RWPE1 (cell line): ENCODE results near the gene RIMBP2.

ENCODE experiments used
- CTCF ChIA-PET: fragments of 350-600 bp; sonication (Branson Sonifier 250); formaldehyde crosslinking; extraction: SDS; loops from one replicate; lab custom pipeline; 2021; lab: Yijun Ruan, JAX
- POLR2A ChIA-PET: fragments of 400-600 bp; formaldehyde crosslinking; extraction: SDS; loops from one replicate; lab custom pipeline; 2020; ENCODE audit warnings: antibody characterized with exemption; ENCODE audit not compliant: low non-redundant PET; lab: Yijun Ruan, JAX
- DNase-seq: peaks from one replicate; pipeline ENCODE4 v3.0.0; 2012; ENCODE audit warnings: low spot score
- H3K27ac ChIP-seq: fragments of 450-650 bp; 2 replicates; pipeline ENCODE4 v1.5.1; 2017
- TF ChIP-seq, protein P1 (sequence below): fragments of 450-650 bp; conservative IDR thresholded peaks from 2 replicates; pipeline ENCODE4 v1.5.1; 2017; ENCODE audit warnings: low read depth, mild to moderate bottlenecking

Gene RIMBP2

DNA sequence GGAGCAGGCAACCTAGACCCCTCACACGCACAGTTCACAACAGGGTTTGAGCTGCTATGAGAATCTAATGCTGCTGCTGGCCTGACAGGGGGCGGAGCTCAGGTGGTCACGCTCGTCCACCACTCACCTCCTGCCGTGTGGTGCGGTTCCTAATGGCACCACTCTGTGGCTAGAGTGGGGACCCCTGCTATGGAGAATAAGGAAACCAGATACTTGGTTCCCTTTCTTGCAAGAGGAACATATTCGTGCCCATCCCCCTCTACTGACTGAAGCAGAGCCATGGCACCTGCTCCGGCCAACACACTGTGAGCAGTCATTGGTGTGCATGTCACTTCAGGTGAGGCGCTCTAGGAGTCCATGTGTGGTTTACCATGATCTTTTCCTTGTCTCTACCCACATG is 30.4 kb upstream of the RIMBP2 start:
- DNase-seq, result no peak
- ChIA-PET CTCF (interaction anchor here (2.0 kb wide), 1 partner anchor 85 kb away, joined by 12 read pairs; no protein-coding TSS in a partner anchor), POLR2A (no interaction called here)
- TF ChIP-seq, protein P1, sequence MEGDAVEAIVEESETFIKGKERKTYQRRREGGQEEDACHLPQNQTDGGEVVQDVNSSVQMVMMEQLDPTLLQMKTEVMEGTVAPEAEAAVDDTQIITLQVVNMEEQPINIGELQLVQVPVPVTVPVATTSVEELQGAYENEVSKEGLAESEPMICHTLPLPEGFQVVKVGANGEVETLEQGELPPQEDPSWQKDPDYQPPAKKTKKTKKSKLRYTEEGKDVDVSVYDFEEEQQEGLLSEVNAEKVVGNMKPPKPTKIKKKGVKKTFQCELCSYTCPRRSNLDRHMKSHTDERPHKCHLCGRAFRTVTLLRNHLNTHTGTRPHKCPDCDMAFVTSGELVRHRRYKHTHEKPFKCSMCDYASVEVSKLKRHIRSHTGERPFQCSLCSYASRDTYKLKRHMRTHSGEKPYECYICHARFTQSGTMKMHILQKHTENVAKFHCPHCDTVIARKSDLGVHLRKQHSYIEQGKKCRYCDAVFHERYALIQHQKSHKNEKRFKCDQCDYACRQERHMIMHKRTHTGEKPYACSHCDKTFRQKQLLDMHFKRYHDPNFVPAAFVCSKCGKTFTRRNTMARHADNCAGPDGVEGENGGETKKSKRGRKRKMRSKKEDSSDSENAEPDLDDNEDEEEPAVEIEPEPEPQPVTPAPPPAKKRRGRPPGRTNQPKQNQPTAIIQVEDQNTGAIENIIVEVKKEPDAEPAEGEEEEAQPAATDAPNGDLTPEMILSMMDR, result no peak
- no peak overlapping the region for H3K27ac ChIP-seq

DNA sequence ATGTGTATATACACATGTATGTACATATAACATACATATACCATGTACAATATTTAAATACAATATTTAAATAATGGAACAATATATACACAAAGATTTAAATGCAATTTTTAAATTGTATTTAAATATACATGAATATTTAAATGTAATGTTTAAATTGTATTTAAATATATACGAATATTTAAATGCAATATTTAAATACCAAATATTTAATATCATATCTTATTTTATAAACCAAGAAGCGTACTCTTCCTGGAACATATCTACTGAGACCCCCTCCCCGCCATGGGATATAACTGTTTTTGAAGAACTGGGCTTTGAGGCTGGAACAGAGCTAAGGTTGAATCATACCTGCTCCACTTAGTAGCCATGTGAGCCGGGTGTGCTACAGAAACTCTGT is 29.8 kb upstream of the RIMBP2 start:
- CTCF ChIA-PET, result no interaction called here
- no peak overlapping the region for H3K27ac ChIP-seq
- POLR2A ChIA-PET, result no interaction called here
- TF ChIP-seq, protein P1, result no peak
- DNase-seq, result no peak

DNA sequence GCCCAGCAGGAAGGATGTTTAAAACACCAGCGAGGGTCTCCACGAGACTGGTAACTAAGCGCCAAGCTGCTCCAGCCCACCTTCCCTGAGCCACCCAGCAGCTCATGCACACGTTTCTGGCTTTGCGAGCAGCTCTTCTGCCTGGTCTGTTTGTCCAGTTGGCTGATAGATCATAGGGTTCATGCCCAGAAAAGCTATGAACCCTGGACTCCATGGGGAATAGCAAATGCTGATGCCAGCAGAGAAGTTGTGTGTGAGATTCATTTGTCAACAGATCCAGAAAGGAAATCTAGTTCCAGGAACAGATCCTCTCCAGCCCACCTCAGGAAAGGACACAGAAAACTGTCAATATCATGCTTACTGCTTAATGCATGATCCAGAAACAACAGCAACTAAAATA is 28.2 kb upstream of the RIMBP2 start:
- ChIA-PET CTCF (no interaction called here), POLR2A (no interaction called here)
- TF ChIP-seq, protein P1, result no peak
- DNase-seq, result no peak
- no peak overlapping the region for H3K27ac ChIP-seq

DNA sequence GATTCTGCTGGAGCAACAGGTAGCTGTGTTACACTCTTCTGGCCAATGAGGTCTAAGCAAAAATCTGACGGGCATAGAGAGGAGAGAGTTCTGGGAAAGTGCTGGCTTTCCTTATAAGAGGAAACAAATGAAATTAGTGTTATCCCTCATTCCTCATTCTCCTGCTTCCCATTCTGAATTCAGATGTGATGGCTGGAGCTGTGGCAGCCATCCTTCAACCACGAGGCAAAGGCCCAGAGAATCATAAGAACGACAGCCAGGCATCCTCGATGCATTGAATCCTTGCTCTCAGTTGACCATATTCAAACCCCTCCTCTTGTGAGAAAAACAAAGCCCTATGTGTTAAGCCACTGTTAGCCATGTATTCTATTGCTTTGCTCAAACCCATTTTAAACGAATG is 27.5 kb upstream of the RIMBP2 start:
- no peak for DNase-seq
- H3K27ac ChIP-seq, result no peak overlapping the region
- ChIA-PET POLR2A (no interaction called here), CTCF (no interaction called here)
- TF ChIP-seq, protein P1, result no peak

DNA sequence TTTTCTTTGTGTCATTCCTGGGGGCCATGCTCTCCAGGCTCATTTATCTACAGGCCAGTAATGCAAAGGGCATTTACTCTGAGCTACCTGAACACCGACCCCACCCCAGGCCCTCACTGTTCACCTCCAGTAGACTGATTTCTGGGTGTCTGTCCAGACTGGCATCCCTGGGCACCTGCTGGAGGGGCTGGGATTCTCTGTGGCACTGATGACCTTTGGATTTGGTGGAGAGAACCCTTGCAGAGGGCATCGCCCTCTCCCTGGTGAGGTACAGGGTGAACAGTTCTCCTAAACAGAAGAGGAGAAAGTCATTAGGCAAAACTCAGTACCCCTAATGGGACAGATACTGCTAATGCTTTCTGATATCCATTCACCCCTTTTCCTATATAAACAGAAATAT is 27.1 kb upstream of the RIMBP2 start:
- TF ChIP-seq, protein P1, result no peak
- ChIA-PET POLR2A (no interaction called here), CTCF (no interaction called here)
- no peak for DNase-seq
- no peak overlapping the region for H3K27ac ChIP-seq

- no peak for DNase-seq
- TF ChIP-seq, protein P1, result no peak
- POLR2A ChIA-PET, result no interaction called here
- no peak overlapping the region for H3K27ac ChIP-seq
- CTCF ChIA-PET, result no interaction called here
Observed at GRCh38 chr12:130742716-130743115, 26.6 kb upstream of the RIMBP2 start.

DNA sequence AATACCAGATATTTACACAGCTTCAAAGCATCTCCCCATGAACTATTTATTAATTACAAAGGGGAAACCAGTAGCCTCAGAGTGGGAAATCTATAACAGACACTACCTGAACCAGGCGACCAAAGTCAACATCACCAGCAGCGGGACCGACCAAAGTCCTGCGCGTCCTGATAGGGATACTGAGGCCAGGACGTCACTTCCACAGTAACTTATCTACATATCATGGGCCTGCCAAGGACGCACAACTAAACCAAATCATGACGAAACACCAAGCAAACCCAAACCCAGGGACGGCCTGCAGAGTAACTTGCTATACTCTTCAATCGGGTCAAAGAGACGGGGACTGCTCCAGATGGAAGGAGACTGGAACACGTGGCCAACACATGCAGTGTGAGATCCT is 26.0 kb upstream of the RIMBP2 start:
- no peak overlapping the region for H3K27ac ChIP-seq
- ChIA-PET CTCF (interaction anchor here (0.6 kb wide), 1 partner anchor 83 kb away, joined by 3 read pairs; no protein-coding TSS in a partner anchor), POLR2A (no interaction called here)
- TF ChIP-seq, protein P1, result no peak
- no peak for DNase-seq
